Cardiac fibroblast (primary cell): Measurements from ENCODE around the gene SCNN1A.

ENCODE experiments used
- DNase-seq, 2 donors: peaks; one replicate each; pipeline versions ENCODE4 v3.0.0 to v3.0.0-alpha.2; 2010; ENCODE audit warnings: low read depth in 2 of 2
- H3K4me3 ChIP-seq, 2 donors: replicated peaks in 1 of 2; 1 replicate in 1 of 2; 2 replicates in 1 of 2; pipeline ENCODE4 v1.5.1; 2011; ENCODE audit warnings: low read depth in 2 of 2, low read length in 2 of 2, mild to moderate bottlenecking in 2 of 2, moderate library complexity in 1 of 2
- TF ChIP-seq, protein P1 (sequence below): IDR thresholded peaks from one replicate; pipeline ENCODE4 v1.5.1; 2011; ENCODE audit warnings: low read depth, mild to moderate bottlenecking, low read length, inconsistent platforms

Gene SCNN1A

GRCh38 chr12:6380141-6381121, 5.1 kb upstream of the SCNN1A start:
- TF ChIP-seq, protein P1, sequence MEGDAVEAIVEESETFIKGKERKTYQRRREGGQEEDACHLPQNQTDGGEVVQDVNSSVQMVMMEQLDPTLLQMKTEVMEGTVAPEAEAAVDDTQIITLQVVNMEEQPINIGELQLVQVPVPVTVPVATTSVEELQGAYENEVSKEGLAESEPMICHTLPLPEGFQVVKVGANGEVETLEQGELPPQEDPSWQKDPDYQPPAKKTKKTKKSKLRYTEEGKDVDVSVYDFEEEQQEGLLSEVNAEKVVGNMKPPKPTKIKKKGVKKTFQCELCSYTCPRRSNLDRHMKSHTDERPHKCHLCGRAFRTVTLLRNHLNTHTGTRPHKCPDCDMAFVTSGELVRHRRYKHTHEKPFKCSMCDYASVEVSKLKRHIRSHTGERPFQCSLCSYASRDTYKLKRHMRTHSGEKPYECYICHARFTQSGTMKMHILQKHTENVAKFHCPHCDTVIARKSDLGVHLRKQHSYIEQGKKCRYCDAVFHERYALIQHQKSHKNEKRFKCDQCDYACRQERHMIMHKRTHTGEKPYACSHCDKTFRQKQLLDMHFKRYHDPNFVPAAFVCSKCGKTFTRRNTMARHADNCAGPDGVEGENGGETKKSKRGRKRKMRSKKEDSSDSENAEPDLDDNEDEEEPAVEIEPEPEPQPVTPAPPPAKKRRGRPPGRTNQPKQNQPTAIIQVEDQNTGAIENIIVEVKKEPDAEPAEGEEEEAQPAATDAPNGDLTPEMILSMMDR: no peak
- peak; percentile 45 to 66 for DNase-seq
- H3K4me3 ChIP-seq: no peak overlapping the region

- TF ChIP-seq, protein P1: no peak
These were observed 3.5 kb upstream of the SCNN1A start for GRCh38 chr12:6378709-6379472.

DNA sequence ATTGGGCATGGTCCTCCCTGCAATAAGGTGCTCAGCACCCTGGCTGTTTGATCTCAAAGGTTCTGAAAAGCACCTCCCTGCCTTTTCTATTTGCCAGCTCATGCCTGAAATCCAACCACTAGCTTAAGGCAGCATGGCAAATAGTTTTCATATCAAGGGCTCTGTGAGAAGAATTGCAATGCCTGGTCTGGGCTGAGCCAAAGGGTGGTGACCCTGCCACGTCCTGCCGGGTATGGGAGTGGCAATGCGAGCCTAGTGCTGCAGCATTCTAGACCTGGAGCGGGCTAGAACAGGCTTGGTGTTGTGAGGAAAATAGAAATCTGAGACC, 2.3 kb upstream of the SCNN1A start:
- no peak overlapping the region for H3K4me3 ChIP-seq
- TF ChIP-seq, protein P1: no peak

More at GRCh38 chr12:6378709-6379472, 3.5 kb upstream of the SCNN1A start:
- no peak for DNase-seq
- no peak overlapping the region for H3K4me3 ChIP-seq

GRCh38 chr12:6376870-6377666, 1.7 kb upstream of the SCNN1A start:
- TF ChIP-seq, protein P1: no peak
- H3K4me3 ChIP-seq: no peak overlapping the region
- no peak for DNase-seq

More for the DNA sequence above, 2.3 kb upstream of the SCNN1A start:
- DNase-seq: peak in 1 of 2 donors; percentile 63

DNA sequence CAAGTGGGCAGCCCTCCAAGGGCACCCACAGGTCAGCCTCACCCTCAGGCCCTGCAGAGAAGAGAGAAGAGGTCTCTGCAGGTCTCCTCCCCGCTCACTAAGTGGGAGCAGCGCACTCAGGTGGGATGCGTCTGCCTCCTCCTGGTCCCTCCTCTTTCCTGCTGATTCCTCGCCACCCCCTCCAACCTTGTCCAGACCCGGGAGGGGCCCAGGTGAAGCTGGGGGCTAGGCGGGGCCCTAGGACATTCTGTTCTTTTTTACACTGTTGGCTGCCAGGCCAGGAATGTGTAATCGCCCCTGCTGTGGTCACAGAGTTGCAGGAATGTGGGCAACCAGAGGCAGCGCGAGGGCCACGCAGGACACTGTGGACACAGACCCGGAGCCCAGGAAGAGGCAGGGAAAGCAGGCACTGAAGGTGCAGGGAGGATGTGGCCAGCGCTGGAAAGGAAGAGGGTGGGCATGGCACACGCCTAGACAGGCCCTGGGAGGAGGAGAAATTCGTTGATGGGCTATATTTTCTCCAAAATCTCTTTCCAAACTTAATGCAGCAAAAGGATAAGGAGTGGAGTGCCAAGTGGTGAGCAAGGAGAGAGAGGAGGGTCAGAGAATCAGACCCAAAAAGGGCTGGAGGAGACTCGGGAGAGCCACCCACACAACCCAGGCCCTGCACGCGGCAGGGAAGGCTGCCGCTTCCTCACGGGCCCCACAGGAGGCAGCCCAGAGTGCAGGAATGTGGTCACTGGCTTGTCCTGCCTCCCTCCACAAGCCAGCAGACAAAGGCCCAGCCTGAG, 911 bp upstream of the SCNN1A start:
- DNase-seq: peak; percentile 69 to 85
- H3K4me3 ChIP-seq: no peak overlapping the region
- TF ChIP-seq, protein P1: peak; percentile 45

GRCh38 chr12:6374786-6375160, 590 bp downstream of the SCNN1A start:
- no peak for DNase-seq
- no peak overlapping the region for H3K4me3 ChIP-seq
- TF ChIP-seq, protein P1: no peak
